NCI-H2171 (cell line): ENCODE results near the gene DYNC2I2.
"Not testable (repeated sequence)": the region's sequence is repeated elsewhere in the genome, so short reads cannot be mapped to it uniquely, and the experiment has no call there.

Experiments
- DNase-seq: peaks from one replicate; lab custom pipeline; 2025; lab: John Stamatoyannopoulos, UW

DYNC2I2 gene

DNA sequence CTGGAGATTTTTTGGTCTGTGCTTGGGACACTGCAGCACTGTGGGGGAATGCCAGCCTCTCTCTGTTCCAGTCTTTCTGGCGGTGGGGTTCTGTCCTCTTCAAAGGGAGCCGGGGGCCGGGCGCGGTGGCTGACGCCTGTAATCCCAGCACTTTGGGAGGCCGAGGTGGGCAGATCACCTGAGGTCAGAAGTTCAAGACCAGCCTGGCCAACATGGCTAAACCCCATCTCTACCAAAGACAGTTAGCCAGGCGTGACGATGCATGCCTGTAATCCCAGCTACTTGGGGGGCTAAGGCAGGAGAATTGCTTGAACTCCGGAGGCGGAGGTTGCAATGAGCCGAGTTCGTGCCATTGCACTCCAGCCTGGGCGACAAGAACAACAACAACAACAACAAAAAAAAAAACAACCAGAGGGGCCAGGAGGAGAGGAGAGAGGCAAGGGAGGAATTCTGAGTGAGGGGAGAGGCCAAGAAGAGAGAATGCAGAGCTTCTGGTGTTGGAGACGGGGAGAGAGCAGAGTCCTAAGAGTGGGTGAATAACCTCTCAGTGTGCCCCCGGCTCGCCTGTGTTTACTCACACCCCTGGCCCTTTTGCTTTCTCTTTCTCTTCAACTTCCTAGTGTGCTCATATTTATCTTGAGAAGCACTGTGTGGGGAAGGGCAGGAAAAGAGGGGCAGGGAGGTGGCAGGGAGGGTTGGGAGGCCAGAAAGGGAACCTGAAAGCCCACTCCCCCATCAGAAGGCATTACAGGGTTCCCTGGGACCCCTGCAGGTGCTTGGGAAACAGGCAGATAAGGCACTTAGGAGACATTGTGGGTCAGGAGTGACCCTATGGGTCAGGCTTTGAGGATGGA, 29.2 kb upstream of the DYNC2I2 start:
- DNase-seq, result no peak

DNA sequence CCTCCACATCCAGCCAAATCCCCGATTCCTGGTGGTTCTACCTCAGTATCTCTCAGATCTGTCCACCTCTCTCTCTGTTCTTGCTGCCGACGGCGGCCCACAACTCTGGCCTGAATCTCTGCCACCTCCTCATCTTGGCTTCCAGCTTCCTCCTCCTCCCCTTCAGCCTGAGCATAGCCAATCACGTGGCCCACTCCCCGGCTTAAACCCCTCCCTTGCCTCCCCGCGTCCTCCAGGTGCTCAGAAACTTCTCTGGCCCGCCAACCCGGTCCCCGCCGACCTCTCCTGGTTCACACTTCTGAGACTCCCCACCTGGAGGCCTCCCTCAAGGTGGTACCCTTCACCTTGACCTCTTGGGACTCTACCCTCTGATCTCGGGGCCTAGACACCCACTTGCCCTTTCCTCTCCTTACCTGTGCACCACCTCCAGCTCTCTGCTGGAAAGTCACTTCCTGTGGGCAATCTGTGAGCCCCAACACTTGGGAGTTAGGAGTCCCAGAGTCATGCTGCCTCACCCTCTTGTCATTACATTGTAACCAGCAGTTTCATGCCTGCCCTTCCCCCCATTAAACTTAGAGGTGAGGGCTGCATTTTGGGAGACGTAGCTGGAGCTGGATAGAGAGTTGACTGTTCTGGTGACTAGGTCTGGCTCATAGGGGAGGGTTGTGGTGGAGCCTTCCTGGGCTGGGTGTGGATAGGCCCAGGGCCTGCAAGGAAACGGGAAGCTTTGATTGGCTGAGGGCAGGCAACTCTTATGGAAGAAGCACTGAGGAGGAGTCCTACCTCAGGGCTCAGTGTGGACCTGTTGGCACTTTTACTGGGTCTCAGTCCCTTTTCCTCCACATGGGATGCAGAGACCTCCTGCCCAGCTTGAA, 27.9 kb upstream of the DYNC2I2 start:
- no peak for DNase-seq

DNA sequence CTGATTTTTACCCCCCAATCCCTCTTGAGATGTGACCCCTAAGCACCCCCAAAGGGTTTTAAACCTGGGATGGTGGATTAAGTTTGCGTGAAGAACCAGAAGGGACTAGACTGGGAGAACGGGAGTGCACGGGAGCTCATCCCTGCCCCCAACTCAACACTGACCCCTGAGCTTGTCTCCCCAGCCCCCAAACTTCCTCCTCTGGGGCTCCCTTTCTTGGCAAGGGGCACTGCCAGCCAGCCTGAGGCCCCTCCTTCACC, 27.3 kb upstream of the DYNC2I2 start:
- no peak for DNase-seq

DNA sequence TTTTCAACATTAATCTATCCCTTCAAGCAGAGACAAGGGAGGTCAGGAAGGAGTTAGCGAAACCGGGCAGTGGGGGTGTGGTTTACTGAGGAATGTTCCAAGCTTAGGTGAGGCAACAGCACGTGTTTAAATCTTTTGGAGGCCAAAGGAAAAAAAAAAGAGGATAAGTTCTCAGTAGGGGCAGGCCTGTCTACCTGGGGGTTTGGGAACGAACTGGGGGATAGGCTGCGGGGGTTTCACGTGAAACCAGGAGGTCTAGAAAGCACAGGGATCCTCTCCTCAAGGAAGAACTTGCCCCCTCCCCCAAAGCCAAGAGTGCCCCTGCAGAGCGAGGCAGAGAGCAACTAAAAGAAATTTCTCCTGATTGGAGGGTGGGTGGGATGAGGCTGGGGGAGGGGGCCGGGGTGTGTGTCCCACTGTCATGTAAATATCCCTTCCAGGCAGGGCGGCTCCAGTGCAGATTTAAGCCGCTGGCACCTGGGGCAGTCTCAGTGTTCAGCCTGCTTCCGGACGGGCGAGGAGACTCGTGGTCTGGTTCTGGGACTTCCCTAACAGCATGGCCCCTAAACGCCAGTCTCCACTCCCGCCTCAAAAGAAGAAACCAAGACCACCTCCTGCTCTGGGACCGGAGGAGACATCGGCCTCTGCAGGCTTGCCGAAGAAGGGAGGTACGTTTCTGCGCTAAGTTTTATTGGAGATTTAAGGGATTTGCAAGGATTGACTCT, 26.9 kb upstream of the DYNC2I2 start:
- DNase-seq, result no peak

DNA sequence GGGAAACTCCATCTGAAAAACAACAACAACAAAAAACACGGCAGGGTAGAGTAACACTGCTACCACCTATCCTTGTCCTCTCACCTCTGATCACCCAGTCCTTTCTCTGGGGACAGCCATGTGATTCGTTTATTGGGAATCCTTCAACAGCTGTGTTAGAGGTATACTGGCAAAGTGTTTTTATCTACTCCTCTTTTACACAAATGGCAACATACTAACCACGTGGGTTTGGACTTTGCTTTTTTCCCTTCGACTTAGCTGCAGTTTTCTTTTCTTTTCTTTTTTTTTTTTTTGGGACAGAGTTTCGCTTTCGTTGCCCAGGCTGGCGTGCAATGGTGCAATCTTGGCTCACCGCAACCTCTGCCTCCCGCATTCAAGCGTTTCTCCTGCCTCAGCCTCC, 21.1 kb upstream of the DYNC2I2 start:
- DNase-seq, result no peak

DNA sequence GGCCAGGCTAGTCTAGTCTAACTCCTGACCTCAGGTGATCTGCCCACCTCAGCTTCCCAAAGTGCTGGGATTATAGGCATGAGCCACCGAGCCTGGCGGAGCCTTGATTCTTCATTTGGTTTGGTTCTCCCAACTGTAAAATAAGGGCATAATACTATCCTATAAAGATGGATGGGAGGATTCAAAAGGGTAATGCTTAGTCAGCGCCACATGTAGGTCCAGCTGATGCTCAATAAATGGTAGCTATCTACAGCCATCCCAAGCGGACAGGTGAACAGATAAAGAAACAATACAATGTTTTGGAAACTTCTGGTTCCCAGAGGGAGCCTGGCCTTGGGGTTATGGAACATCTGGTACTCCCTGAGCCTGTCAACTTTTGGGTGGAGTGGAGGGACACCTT, 18.7 kb upstream of the DYNC2I2 start:
- DNase-seq, result no peak

DNA sequence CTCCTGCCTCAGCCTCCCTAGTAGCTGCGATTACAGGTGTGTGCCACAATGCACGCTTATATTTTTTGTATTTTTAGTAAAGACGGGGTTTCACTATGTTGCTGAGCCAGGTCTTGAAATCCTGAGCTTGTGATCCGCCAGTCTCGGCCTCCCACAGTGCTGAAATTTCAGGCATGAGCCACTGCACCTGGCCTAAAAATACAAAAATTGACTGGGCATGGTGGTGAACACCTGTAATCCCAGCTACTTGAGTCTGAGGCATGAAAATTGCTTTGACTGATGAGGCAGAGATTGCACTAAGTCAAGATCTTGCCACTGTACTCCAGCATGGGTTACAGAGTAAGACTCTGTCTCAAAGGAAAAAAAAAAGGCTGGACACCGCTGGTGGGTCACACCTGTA, 13.1 kb upstream of the DYNC2I2 start:
- no peak for DNase-seq

DNA sequence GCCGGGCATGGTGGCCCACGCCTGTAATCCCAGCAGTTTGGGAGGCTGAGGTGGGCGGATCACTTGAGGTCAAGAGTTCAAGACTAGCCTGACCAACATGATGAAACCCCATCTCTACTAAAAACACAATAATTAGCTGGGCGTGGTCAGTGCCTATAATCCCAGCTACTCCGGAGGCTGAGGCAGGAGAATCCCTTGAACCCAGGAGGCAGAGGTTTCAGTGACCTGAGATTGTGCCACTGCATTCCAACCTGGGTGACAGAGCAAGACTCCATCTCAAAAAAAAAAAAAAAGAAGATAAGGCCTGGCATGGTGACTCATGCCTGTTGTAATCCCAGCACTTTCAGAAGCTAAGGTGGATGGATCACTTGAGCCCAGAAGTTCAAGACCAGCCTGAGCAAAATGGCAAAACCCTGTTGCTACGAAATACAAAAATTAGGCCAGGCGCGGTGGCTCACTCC, 9.9 kb upstream of the DYNC2I2 start:
- DNase-seq, result not testable (repeated sequence)

DNA sequence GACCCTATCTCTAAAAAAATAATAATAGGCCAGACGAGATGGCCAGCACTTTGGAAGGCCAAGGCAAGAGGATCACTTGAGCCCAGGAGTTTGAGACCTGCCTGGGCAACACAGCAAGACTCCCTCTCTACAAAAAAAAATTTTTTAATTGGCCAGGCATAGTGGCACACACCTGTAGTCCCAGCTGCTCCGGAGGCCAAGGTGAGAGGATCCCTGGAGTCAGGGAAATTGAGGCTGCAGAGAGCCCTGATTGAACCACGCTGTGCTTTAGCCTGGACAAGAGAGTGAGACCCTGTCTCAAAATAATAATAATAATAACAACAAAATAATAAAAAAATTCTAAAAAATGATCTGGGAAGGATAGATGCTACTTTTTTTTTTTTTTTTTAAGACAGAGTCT, 1.1 kb upstream of the DYNC2I2 start:
- no peak for DNase-seq

DNA sequence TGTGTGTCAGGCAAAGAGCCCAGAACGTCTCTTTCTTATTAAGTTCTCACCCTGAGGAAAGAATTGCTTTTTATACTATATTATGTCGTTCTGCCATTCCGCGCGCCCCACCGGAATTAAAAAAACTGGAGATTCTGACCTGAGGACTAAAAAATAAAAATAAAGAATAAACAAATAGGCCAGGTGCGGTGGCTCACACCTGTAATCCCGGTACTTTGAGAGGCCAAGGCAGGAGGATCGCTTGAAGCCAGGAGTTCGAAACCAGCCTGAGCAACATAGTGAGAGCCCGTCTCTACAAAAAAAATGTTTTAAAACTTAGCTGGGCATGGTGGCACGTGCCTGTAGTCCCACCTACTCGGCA, 677 bp upstream of the DYNC2I2 start:
- DNase-seq, result no peak

DNA sequence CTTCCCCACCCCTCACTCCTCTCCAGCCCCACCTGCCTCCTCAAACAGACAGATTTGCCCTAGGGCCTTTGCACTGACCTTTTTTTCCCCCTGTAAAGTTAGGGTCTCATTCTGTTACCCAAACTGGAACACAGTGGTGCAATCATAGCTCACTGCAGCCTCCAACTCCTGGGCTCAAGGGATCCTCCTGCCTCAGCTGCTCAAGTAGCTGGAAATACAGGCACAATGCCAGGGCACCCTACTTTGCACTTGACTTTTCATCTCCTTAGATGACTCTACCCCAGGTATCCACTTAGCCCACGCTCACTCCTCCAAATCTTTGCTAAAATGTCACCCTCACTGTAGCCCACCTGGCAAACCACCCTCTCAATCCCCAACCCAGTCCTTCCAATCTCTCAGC, 2.2 kb downstream of the DYNC2I2 start:
- no peak for DNase-seq

DNA sequence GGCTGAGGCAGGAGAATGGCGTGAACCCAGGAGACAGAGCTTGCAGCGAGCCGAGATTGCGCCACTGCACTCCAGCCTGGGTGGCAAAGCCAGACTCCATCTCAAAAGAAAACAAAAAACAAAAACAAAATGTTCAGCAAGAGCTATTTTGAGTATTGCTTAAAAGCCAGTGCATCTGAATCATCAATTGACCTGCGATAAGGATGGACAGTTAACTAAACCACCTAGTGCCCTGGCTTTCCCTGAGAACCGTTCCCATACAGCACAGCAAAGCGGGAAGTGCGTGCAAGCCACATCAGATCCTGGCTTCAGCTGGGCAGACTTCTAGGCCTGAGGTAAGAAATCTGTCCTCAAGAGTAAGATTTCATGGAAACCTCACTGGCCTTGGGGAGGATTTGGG, 2.7 kb downstream of the DYNC2I2 start:
- DNase-seq, result no peak

DNA sequence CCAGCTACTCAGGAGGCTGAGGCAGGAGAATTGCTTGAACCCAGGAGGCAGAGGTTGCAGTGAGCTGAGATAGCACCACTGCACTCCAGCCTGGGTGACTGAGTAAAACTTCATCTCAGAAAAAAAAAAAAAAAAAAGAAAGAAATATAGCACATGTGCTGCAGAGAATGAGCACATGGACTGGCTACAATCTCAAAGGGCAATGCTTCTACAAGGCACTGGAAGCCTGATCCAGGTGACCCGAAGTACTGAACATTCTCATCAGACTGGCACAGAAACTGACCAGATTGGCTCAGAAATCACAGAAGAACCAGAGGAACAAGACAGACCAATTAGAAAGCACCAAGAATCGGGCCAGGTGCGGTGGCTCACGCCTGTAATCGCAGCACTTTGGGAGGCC, 4.8 kb downstream of the DYNC2I2 start:
- DNase-seq, result no peak

DNA sequence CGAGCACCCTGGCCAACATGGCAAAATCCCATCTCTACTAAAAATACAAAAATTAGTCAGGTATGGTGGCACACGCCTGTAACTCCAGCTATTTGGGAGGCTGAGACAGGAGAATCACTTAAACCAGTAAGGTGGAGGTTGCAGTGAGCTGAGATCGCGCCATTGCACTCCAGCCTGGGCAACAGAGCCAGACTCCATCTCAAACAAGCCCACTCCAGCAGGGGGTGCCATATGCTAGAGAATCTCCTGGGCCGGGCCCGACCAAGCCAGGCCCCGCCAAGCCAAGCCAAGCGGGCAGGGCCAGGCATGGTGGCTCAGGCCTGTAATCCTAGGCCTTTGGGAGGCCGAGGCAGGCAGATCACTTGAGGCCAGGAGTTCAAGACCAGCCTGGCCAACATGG, 8.4 kb downstream of the DYNC2I2 start:
- not testable (repeated sequence) for DNase-seq

DNA sequence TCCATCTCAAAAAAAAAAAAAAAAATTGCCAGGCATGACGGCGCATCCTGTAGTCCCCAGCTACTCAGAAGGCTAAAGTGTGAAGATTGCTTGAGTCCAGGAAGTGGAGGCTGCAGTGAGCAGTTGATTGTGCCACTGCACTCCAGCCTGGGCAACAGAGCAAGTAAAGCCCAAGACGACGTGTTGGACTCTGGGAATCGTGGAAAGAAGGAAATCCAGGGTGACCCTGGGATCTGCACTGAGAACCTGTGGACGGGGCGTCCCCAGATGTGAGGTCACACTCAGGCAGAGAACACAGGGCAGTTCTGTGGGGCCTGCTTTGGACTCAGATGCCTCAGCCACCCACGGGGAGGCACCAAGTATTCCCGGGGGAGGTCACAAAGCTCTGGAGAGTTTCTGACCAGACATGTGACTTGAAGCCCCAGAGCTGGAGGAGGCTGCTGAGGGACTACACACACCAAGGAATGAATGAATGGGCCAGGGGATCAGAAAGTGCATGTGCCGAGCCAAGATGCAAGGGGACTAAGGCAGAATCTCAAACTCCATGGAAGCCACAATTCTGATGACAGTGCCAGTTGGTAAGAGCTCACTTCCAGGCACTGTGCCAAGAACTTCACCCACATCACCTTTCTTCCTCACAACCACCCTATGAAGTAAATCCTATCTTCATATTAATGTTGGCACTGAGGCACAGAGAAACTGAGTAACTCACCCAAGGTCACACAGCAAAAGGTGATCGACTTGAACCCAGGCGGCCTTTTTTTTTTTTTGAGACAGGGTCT, 12.9 kb downstream of the DYNC2I2 start:
- peak; percentile 18 for DNase-seq

DNA sequence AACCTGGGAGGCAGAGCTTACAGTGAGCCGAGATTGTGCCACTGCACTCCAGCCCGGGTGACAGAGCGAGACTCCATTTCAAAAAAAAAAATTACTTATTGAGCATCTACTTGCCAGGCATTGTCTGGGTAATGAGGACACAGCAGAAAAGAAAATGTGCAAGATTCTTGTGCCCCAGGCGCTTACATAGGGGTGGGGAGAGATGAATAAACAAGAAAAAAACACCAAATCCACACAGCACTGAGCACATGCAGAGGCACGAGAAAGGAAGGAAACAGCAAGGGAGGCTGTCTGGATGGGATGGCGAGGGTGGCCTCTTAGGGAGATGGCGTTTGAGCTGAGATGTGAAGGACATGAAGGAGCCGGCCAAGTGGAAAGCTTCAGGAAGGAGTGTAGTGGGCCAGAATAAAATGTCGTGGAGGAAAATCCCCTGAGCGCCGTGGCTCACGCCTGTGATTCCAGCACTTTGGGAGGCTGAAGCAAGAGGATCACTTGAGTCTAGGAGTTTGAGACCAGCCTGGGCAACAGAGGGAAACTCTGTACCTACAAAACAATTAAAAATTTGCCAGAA, 13.9 kb downstream of the DYNC2I2 start:
- no peak for DNase-seq

DNA sequence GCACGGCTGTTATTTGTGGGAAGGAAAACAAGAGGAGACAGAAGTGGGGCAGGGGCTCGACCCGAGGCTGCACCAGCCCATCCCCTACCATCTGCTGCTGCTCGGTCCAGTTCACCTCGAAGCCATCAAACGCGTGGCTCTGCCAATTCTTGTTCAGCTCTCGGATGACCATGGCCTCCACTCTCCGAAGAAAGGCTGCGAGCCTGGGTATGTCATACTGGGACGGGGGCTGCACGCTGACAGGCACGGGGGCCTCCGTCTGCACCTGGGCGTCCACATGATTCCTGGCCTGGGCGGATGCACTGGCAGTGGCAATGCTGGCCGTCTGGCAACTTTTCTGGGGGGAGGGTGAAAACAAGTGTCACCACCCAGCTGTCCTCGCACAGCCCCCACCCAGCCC, 16.0 kb downstream of the DYNC2I2 start:
- no peak for DNase-seq

DNA sequence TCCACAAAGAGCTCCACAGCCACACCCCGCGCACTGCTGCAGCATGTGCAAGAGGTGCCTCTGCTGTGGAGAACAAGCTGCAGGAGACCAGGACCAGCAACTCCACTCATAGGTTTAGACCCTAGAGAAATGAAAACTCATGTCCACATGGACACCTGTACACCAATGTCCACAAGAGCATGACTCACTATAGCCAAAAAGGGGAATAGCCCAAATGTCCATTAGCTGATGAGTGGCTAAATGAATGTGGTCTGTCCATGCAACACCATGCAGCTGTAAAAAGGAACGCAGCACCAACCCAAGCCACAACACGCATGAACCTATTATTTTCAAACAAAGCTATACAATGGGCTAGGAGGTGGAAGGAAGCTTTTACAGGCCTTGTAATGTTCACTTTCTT, 18.1 kb downstream of the DYNC2I2 start:
- DNase-seq, result no peak

DNA sequence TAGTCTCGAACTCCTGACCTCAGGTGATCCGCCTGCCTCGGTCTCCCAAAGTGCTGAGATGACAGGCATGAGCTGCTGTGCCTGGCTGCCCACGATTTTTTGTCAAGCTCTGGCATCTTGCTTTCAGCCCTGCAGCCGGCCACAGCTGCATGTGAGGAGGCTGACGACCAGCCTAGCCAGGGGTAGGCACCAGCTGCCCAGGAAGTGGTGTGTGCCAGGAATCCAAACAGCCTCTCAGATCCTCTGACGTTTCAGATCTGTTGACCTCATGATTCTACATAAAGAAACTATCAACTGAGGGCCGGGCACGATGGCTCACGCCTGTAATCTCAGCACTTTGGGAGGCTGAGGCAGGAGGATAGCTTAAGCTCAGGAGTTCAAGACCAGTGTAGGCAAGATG, 19.0 kb downstream of the DYNC2I2 start:
- DNase-seq, result no peak

DNA sequence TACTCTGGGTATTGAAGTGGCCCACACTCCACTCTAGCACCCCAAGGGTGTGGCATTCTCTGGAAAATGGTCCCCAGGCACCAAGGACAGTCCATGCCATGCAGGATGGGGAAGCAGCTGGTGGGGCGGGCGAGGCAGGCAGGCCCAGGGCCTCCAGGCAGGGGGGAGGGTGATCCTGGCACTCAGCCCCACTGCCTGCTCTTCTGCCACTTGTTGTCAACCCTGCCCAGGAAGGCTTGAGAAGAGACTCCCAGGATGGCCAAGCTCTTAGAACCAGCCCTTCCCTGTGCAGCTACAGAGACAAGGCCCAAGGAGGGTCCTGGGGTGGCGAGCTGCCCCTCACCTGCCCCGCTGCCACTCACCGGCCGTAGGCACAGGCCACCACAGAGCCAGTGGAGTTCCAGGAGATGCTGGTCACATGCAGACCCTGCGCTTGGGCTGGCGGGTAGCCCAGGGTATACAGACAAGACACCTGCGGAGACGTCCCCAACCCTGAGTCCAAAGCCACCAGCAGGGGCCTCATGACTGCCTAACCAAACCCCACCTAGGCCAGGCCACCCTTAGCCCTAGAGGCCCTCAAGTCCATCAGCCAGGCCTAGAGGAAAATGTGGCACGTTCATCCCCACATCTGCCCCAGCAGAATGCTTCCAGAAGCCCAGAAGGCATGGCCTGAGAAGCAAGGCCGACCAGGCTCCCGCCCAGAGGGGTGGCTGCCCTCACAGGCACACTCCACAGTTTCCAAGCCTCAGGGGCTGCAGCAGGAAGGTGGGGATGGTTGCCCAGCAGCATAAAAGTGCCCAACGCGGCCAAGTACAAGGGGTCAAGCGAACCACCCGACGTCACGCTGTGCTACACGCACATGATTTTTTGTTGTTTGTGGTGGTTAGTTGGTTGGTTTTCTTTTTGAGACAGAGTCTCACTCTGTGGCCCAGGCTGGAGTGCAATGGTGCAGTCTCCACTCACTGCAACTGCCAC, 19.8 kb downstream of the DYNC2I2 start:
- DNase-seq, result no peak

DNA sequence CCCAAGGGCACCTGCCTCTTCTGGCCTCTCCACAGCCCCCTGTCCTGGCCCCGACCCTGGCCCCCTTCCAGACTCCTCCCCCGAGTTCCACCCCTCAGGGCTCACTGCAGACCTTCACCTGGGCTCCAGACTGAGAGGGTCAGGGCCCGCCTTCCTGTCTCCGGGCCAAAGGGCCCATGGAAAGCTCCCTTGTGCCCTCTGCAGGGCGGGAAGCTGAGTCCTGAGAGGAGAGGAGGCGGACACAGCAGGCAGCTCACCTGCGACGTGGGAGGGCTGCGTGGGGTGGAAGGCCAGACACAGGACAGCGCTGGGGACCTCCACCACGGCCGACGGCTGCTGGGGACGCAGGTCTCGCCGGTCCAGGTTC, 20.6 kb downstream of the DYNC2I2 start:
- no peak for DNase-seq
